GM23338 (cell line): ENCODE data around the gene NPC1. TPM values are rescaled to one million over a fixed set of nuclear protein-coding genes. Genes with fewer than 3 reads are reported as not detected.

Experiments
- ATAC-seq: fragments of 200-7000 bp; cut with Tn5 transposase; 3 replicates; pipeline ENCODE4 v1.9.1; 2020
- DNase-seq: peaks from one replicate; pipeline ENCODE4 v3.0.0-alpha.2; 2015; ENCODE audit warnings: low spot score
- H2AFZ ChIP-seq: fragments of 200-600 bp; sonication (generic); 2 replicates; pipeline ENCODE4 v1.8.0; 2016; ENCODE audit warnings: antibody characterized with exemption, mild to moderate bottlenecking, moderate library complexity
- H3F3A ChIP-seq: fragments of 200-600 bp; sonication (generic); replicated peaks from 2 replicates; pipeline ENCODE4 v1.8.0; 2017; ENCODE audit warnings: antibody characterized with exemption, mixed run types, low read depth
- H3K27ac ChIP-seq: fragments of 200-600 bp; sonication (generic); 2 replicates; pipeline ENCODE4 v1.6.1; 2016; ENCODE audit warnings: low read depth
- H3K27me3 ChIP-seq: fragments of 200-600 bp; sonication (generic); 2 replicates; pipeline ENCODE4 v1.8.0; 2016; ENCODE audit warnings: mild to moderate bottlenecking, mixed run types, moderate library complexity; ENCODE audit not compliant: insufficient read depth
- H3K36me3 ChIP-seq: fragments of 200-600 bp; sonication (generic); 2 replicates; pipeline ENCODE4 v1.8.0; 2016; ENCODE audit warnings: mild to moderate bottlenecking; ENCODE audit not compliant: insufficient read depth
- H3K4me1 ChIP-seq: fragments of 200-600 bp; sonication (generic); 2 replicates; pipeline ENCODE4 v1.8.0; 2016; ENCODE audit warnings: mild to moderate bottlenecking, moderate library complexity; ENCODE audit not compliant: insufficient read depth
- H3K4me2 ChIP-seq: fragments of 200-600 bp; sonication (generic); 2 replicates; pipeline ENCODE4 v1.7.1; 2017; ENCODE audit warnings: mixed run types
- H3K4me3 ChIP-seq: fragments of 200-600 bp; sonication (generic); 2 replicates; pipeline ENCODE4 v1.6.1; 2016; ENCODE audit warnings: mixed run types
- H3K79me2 ChIP-seq: fragments of 200-600 bp; sonication (generic); replicated peaks from 2 replicates; pipeline ENCODE4 v1.8.0; 2017; ENCODE audit warnings: mild to moderate bottlenecking; ENCODE audit not compliant: insufficient read depth
- H3K9me2 ChIP-seq: fragments of 200-600 bp; sonication (generic); 2 replicates; pipeline ENCODE4 v1.8.0; 2017; ENCODE audit not compliant: insufficient read depth
- H4K20me1 ChIP-seq: fragments of 200-600 bp; sonication (generic); replicated peaks from 2 replicates; pipeline ENCODE4 v1.8.0; 2017; ENCODE audit warnings: mild to moderate bottlenecking; ENCODE audit not compliant: insufficient read depth
- H3K27ac Mint-ChIP-seq: 2 replicates; pipeline ENCODE4 v1.8.0; 2020; ENCODE audit warnings: inconsistent platforms, mild to moderate bottlenecking, moderate library complexity, mixed read lengths
- H3K27me3 Mint-ChIP-seq: 3 replicates; pipeline ENCODE4 v1.8.0; 2022; ENCODE audit warnings: low read depth, mild to moderate bottlenecking, moderate library complexity, mixed read lengths, inconsistent platforms; ENCODE audit not compliant: insufficient read depth, poor library complexity
- H3K36me3 Mint-ChIP-seq: 3 replicates; pipeline ENCODE4 v1.8.0; 2021; ENCODE audit warnings: low read depth, mild to moderate bottlenecking, inconsistent platforms, moderate library complexity, mixed read lengths
- H3K4me1 Mint-ChIP-seq: 3 replicates; pipeline ENCODE4 v1.8.0; 2020; ENCODE audit warnings: mild to moderate bottlenecking, inconsistent platforms, mixed read lengths
- H3K4me3 Mint-ChIP-seq: 3 replicates; pipeline ENCODE4 v1.8.0; 2021; ENCODE audit warnings: moderate library complexity, mild to moderate bottlenecking, inconsistent platforms, mixed read lengths
- H3K9me3 Mint-ChIP-seq: 3 replicates; pipeline ENCODE4 v1.8.0; 2020; ENCODE audit warnings: moderate library complexity, mild to moderate bottlenecking, inconsistent platforms, mixed read lengths
- CREB1 ChIP-seq: fragments of 250-450 bp; sonication (Bioruptor Pico); IDR thresholded peaks from 2 replicates; pipeline ENCODE4 v1.5.0; 2020; ENCODE audit warnings: low read depth, mild to moderate bottlenecking, moderate library complexity
- EZH2 ChIP-seq: fragments of 200-600 bp; sonication (generic); IDR thresholded peaks from one replicate; pipeline ENCODE4 v1.8.0; 2017; ENCODE audit warnings: antibody characterized with exemption, mild to moderate bottlenecking, low read depth; ENCODE audit not compliant: unreplicated experiment
- EZH2phosphoT487 ChIP-seq: fragments of 200-600 bp; sonication (generic); IDR thresholded peaks from one replicate; pipeline ENCODE4 v1.8.1; 2018; ENCODE audit warnings: antibody characterized with exemption; ENCODE audit not compliant: unreplicated experiment
- JUNB ChIP-seq: IDR thresholded peaks from one replicate; pipeline ENCODE4 v1.6.1; 2016; ENCODE audit warnings: antibody characterized with exemption; ENCODE audit not compliant: unreplicated experiment
- NANOG ChIP-seq: IDR thresholded peaks from 2 replicates; pipeline ENCODE4 v1.6.1; 2016; ENCODE audit warnings: antibody characterized with exemption, borderline replicate concordance
- POLR2AphosphoS5 ChIP-seq: IDR thresholded peaks from 2 replicates; pipeline ENCODE4 v1.6.1; 2016; ENCODE audit warnings: antibody characterized with exemption, low read depth
- STAT1 ChIP-seq: IDR thresholded peaks from one replicate; pipeline ENCODE4 v1.6.1; 2016; ENCODE audit warnings: antibody characterized with exemption; ENCODE audit not compliant: unreplicated experiment
- ZNF114 ChIP-seq: fragments of 250-450 bp; sonication (Bioruptor Pico); IDR thresholded peaks from 2 replicates; pipeline ENCODE4 v1.5.0; 2020; ENCODE audit warnings: mild to moderate bottlenecking, moderate library complexity
- ZNF331 ChIP-seq: fragments of 250-450 bp; sonication (Bioruptor Pico); IDR thresholded peaks from 2 replicates; pipeline ENCODE4 v1.5.0; 2020; ENCODE audit warnings: low read depth, mild to moderate bottlenecking, moderate library complexity
- polyA plus RNA-seq: library from polyadenylated mRNA; unstranded; fragments of >200 nt; fragmentation: Nextera tagmentation; extraction: Ambion mirVana; gene quantifications from 2 replicates; pipeline ENCODE4 v1.2.1, GENCODE V29; 2016
- total RNA-seq: library from RNA; depleted of rRNA; stranded (reverse); fragments of >200 nt; shearing (Covaris generic); gene quantifications from 2 replicates; pipeline ENCODE4 v1.2.3, GENCODE V29; 2014
- TF ChIP-seq, protein P1 (sequence below): IDR thresholded peaks from 2 replicates; pipeline ENCODE4 v1.6.1; 2016; ENCODE audit warnings: antibody characterized with exemption
- TF ChIP-seq, protein P2 (sequence below): IDR thresholded peaks from one replicate; pipeline ENCODE4 v1.6.1; 2018; ENCODE audit warnings: antibody characterized with exemption; ENCODE audit not compliant: unreplicated experiment
- TF ChIP-seq, protein P3 (sequence below), 2 experiments: fragments of 200-600 bp in 1 of 2; sonication (generic) in 1 of 2; conservative IDR thresholded peaks; 2 replicates each; pipeline versions ENCODE4 v1.5.1 to v1.6.1; 2016 to 2017; ENCODE audit warnings: antibody characterized with exemption in 2 of 2, low read depth in 2 of 2, mild to moderate bottlenecking in 2 of 2, moderate library complexity in 1 of 2

NPC1 gene
- total and polyA plus RNA-seq, 2 experiments from 2014 or later, result 18.4 to 45.1 TPM

DNA sequence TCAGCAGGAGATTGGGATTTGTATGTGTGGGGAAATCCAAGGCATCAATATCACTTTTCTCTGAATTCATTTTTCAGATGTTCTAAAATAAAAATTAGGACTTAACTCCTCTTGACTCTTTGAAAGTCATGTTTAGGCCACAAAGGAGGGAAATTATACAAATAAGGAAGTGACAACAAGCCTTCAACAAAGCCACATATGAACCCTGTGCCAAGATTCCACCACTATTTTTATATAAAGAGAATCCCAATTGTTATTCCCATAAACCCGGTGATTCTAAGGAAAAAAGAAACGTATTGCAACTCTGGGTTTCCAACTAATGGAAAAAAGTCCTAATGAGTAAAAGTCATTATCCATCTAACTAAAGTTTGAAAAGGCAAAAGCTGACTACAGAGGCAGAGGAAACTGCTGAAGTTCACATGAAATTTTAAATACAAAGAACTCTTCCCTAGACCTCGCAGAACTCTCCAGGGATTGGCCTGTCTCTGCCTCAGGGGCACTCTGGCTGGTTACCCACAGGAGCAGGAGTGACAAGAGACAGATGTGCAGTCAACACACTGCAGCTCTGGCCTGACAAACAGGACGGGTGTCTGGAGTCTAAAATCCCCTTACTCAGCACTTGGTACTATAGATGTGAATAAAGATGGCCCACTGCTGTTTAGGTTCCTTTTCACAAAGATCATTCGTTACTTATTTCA lies 11.5 kb downstream of the NPC1 start:
- TF ChIP-seq EZH2phosphoT487 (no peak), EZH2 (no peak)
- peaks cover 38% of the 10 kb centered on the region for H3K79me2 ChIP-seq

DNA sequence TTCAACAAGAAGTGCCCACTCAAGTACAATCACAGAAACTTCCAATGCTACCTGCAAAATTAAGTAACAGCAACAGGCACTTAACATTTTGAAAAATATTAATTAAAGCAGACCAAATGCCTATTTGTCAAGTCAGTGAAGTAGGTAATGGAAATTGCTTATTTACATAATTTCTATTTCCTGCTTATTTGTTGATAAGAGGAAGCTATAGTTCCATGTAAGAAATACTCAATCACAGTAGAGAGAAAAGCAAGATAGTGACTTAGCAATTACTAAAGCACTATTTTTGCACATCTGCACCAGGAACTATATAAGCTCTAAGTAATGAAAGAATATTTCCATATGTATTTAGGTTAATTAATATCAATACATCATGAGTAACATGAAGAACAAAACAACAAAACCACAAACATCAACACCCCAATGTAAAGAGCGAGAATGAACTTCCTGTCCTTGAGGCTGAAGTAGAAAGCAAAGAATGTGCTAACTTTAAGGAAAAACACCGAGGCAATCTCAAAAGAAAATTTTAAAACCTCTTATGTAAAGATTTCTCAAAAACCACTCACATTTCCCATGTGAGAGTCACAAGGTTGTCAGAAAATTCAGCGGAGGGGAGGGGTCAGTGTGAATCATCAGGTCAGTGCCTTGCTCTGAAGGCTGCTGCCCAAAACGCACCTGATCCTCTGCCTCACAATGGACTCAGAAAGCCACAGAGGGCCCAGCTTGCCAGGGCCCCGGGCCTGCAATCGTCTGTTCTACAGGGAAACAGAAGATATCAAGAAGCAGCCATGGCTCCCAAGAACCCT lies 12.5 kb downstream of the NPC1 start:
- peaks cover 8% of the 10 kb centered on the region; the same call in 1 of the 2 replicates for H4K20me1 ChIP-seq
- peaks cover 28% of the 10 kb centered on the region for H3K79me2 ChIP-seq
- H3K9me2 ChIP-seq, result no peaks in the 10 kb centered on the region
- peaks cover 40% of the 10 kb centered on the region for H3K36me3 Mint-ChIP-seq
- H3K4me1 Mint-ChIP-seq, result peaks cover 17% of the 10 kb centered on the region
- peak; percentile 37 for DNase-seq
- peaks cover 22% of the 10 kb centered on the region; the same call in 1 of the 2 replicates for H3K36me3 ChIP-seq
- no peak overlapping the region for H2AFZ ChIP-seq
- no peaks in the 10 kb centered on the region for H3K27me3 Mint-ChIP-seq
- ATAC-seq, result peak; percentile 68
- 0 out of 2 replicates have a peak overlapping the region, but pooled peaks have one; percentile 7 for H3K4me3 ChIP-seq
- peak overlapping the region; percentile 39 for H3K4me2 ChIP-seq
- H3K27ac ChIP-seq, result peak overlapping the region; percentile 11
- H3K4me1 ChIP-seq, result peaks cover 6% of the 10 kb centered on the region
- no peak overlapping the region for H3K4me3 Mint-ChIP-seq
- H3K9me3 Mint-ChIP-seq, result no peaks in the 10 kb centered on the region
- H3K27ac Mint-ChIP-seq, result peak overlapping the region; percentile 20; the same call in 1 of the 2 replicates
- no peaks in the 10 kb centered on the region for H3K27me3 ChIP-seq
- no peaks in the 10 kb centered on the region for H3F3A ChIP-seq
- TF ChIP-seq, protein P1, sequence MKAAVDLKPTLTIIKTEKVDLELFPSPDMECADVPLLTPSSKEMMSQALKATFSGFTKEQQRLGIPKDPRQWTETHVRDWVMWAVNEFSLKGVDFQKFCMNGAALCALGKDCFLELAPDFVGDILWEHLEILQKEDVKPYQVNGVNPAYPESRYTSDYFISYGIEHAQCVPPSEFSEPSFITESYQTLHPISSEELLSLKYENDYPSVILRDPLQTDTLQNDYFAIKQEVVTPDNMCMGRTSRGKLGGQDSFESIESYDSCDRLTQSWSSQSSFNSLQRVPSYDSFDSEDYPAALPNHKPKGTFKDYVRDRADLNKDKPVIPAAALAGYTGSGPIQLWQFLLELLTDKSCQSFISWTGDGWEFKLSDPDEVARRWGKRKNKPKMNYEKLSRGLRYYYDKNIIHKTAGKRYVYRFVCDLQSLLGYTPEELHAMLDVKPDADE, result no peak
- no peak for TF ChIP-seq STAT1
- TF ChIP-seq, protein P2, sequence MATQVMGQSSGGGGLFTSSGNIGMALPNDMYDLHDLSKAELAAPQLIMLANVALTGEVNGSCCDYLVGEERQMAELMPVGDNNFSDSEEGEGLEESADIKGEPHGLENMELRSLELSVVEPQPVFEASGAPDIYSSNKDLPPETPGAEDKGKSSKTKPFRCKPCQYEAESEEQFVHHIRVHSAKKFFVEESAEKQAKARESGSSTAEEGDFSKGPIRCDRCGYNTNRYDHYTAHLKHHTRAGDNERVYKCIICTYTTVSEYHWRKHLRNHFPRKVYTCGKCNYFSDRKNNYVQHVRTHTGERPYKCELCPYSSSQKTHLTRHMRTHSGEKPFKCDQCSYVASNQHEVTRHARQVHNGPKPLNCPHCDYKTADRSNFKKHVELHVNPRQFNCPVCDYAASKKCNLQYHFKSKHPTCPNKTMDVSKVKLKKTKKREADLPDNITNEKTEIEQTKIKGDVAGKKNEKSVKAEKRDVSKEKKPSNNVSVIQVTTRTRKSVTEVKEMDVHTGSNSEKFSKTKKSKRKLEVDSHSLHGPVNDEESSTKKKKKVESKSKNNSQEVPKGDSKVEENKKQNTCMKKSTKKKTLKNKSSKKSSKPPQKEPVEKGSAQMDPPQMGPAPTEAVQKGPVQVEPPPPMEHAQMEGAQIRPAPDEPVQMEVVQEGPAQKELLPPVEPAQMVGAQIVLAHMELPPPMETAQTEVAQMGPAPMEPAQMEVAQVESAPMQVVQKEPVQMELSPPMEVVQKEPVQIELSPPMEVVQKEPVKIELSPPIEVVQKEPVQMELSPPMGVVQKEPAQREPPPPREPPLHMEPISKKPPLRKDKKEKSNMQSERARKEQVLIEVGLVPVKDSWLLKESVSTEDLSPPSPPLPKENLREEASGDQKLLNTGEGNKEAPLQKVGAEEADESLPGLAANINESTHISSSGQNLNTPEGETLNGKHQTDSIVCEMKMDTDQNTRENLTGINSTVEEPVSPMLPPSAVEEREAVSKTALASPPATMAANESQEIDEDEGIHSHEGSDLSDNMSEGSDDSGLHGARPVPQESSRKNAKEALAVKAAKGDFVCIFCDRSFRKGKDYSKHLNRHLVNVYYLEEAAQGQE, result no peak
- no peak for TF ChIP-seq NANOG
- TF ChIP-seq ZNF331, result no peak
- TF ChIP-seq EZH2, result no peak
- no peak for TF ChIP-seq ZNF114 (CRISPR knock-in tag)
- TF ChIP-seq POLR2AphosphoS5, result no peak
- TF ChIP-seq CREB1, result no peak
- TF ChIP-seq, protein P3, sequence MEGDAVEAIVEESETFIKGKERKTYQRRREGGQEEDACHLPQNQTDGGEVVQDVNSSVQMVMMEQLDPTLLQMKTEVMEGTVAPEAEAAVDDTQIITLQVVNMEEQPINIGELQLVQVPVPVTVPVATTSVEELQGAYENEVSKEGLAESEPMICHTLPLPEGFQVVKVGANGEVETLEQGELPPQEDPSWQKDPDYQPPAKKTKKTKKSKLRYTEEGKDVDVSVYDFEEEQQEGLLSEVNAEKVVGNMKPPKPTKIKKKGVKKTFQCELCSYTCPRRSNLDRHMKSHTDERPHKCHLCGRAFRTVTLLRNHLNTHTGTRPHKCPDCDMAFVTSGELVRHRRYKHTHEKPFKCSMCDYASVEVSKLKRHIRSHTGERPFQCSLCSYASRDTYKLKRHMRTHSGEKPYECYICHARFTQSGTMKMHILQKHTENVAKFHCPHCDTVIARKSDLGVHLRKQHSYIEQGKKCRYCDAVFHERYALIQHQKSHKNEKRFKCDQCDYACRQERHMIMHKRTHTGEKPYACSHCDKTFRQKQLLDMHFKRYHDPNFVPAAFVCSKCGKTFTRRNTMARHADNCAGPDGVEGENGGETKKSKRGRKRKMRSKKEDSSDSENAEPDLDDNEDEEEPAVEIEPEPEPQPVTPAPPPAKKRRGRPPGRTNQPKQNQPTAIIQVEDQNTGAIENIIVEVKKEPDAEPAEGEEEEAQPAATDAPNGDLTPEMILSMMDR (conservative IDR thresholded peaks at IDR 0.05; ENCODE audit: low read depth in 2 of 2), result no peak
- TF ChIP-seq EZH2phosphoT487, result no peak
- no peak for TF ChIP-seq JUNB

More for the DNA sequence above, 11.5 kb downstream of the NPC1 start:
- Histone ChIP-seq H3K4me1 (peaks cover 6% of the 10 kb centered on the region), H4K20me1 (peaks cover 8% of the 10 kb centered on the region; the same call in 1 of the 2 replicates), H3K27ac (peak overlapping the region; percentile 5), H2AFZ (no peak overlapping the region), H3K36me3 (peaks cover 22% of the 10 kb centered on the region; the same call in 1 of the 2 replicates), H3F3A (no peaks in the 10 kb centered on the region), H3K27me3 (no peaks in the 10 kb centered on the region), H3K4me3 (0 out of 2 replicates have a peak overlapping the region, but pooled peaks have one; percentile 7), H3K4me2 (peak overlapping the region; percentile 39), H3K9me2 (no peaks in the 10 kb centered on the region)
- Mint-ChIP-seq H3K36me3 (peaks cover 40% of the 10 kb centered on the region), H3K4me3 (no peak overlapping the region), H3K27me3 (no peaks in the 10 kb centered on the region), H3K4me1 (peaks cover 17% of the 10 kb centered on the region), H3K27ac (peak overlapping the region; percentile 70), H3K9me3 (no peaks in the 10 kb centered on the region)
- DNase-seq (no peak), ATAC-seq (no peak; the same call in 1 of the 3 replicates)
